ENCODE data around the gene ALG2.
"Not testable (repeated sequence)": the region's sequence is repeated elsewhere in the genome, so short reads cannot be mapped to it uniquely, and the experiment has no call there.

ALG2 gene

GRCh38 chr9:99237849-99238248 is 16.1 kb upstream of the ALG2 start:
- DNase-seq: not testable (repeated sequence)

DNA sequence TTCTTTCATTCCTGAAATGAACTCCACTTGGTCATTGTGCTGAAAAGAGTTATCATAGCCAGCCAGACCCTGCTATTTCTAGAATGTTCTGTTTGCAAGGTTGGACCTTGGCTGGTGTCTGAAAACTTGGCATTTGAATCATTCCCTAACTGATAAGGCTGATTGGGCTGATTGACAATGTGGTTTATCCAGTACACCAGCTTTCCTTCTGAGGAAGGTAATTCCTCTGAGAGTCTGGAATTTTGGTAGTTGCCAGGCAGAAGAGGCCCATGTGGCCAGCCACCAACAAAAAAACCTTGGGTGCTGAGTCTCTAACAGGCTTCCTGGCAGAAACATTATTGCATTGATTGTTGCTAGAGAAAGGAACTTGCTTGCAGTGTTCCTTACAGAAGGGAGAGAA is 15.6 kb upstream of the ALG2 start:
- DNase-seq: no peak

- DNase-seq: no peak
Observed at GRCh38 chr9:99235926-99236634, 14.3 kb upstream of the ALG2 start.

DNA sequence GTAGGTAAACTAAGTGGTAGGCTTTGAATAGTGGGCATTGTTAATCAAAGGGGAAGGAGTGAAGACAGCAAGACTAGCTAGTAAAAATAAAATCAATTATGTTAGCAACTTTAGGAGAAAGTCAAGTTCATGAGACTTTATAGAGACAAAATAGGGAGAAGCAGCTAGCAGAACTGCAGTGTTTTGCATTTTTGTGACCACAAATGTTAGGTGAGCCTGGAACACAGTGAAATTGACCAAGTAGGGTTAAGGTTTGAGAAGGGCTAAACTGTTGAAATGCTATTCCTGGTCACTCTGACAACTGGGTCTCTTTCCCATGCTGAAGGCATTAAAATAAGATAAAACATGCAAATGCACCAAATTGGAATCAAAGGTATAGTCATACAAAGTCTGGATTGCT is 13.3 kb upstream of the ALG2 start:
- DNase-seq: no peak

DNA sequence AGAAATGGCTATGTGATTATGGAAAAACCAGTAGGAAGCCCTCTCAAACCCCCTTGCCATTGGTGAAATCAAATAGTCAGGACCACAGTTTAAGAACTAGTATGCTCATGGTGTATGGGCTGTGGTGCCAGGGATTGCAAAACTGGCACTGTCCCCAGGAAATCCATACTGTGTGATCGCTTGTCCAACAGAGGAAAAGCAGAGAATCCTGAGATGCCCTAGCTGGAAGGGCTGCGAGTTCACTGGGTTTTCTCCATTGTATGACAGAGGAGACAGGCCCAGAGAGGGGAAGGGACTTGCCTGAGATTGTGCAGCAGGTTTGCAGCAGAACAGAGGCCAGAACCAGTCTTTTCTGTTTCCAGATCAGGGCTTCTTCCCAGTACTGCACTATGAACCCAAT is 12.9 kb upstream of the ALG2 start:
- no peak for DNase-seq

DNA sequence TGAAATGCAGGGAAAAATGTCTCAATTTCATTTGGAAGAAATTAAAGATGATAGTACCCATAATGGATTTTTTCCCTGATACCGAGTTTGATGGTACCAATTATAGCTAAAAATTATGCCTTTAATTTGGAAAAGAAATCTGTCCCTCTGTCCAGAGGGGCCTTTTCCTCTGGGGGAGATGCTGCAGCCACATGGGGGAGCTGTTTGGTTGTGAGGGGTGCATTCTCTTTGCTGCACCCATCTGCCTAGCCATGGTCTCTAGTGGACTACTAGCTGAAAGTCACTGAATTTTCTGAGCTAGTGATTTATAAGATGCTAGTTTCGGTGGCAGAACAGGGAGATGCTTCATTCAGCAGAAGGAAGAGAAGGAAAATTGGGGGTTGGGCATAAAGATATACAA is 10.0 kb upstream of the ALG2 start:
- DNase-seq: no peak

- DNase-seq: no peak
Observed at GRCh38 chr9:99230206-99230605, 8.5 kb upstream of the ALG2 start.

GRCh38 chr9:99226054-99226453 is 4.3 kb upstream of the ALG2 start:
- DNase-seq: no peak

DNA sequence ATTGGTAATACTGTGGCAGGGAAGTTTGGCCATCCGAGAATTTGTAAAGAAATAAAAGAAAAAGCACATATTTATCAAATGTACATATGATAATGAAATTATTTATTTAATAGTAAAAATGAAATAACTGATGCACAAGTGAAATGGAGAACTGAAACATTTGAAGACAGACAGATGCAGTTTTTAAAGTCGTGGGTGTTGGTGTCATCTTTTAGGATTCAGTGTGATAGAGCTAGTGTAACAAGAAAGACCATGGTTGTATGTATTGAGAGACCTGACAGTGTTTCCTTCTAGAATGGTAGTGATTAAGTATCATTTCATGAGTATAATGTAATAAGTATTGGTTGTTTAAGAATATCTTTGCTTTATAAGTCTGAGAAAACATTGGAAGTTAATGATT is 2.7 kb upstream of the ALG2 start:
- no peak for DNase-seq

GRCh38 chr9:99222416-99223270 is 901 bp upstream of the ALG2 start:
- DNase-seq: peak; percentile 59

GRCh38 chr9:99221266-99221620 is 499 bp downstream of the ALG2 start:
- DNase-seq: no peak

GRCh38 chr9:99220011-99220410 is 1.7 kb downstream of the ALG2 start:
- no peak for DNase-seq

DNA sequence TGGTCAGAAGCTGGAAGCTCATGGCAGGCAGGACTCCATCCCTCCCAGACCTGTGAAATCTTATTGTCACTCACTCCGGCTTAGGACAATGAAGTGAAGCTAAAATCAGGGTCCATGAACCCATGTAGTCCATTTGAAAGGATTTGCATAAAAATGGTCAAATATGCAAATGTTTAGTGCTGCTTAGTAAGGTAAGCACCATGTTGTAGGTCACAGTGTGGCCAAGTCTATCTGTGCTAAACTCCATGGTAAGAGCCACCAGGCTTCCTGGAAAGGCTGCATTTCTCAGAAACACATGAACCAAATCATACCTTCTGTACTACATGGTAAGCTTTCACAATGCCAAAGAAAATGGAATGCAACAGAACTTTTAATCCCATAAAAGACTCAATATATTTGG is 5.7 kb downstream of the ALG2 start:
- no peak for DNase-seq

DNA sequence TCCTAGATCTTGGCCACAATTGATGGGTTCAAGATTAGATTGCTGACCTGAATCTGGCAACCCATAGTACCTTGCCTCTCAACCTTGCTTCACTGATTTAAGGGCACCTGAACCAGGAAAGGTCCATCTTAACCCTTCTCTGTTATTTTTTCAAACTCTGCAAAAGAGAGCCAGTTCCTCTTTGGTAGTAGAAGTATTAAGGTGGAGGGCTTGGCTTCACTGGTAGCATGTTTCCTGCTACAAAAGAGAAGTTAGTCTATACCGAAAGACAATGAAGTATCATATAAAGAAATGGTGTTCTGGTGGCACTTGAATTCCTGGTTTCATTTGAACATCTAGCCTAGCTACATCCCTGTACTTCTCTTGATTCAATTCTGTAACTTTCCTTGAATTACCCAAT is 8.5 kb downstream of the ALG2 start:
- no peak for DNase-seq

GRCh38 chr9:99211746-99212145 is 10.0 kb downstream of the ALG2 start:
- DNase-seq: no peak

DNA sequence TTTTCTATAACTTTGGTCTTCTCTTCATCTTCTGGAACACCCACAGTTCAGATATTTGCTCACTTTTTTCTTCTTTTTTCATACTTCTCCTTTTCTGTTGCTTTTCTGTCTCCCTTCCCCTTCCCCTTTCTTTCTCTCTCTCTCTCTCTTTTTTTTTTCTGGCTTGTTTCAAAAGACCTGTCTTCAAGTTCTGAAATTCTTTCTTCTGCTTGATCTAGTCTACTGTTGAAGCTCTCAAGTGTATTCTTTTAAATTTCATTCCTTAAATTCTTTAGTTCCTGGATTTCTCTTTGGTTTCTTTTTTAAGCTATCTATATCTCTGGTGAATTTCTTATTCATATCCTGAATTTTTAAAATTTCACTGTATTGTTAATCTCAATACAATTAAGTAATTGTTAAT is 11.2 kb downstream of the ALG2 start:
- DNase-seq: no peak

DNA sequence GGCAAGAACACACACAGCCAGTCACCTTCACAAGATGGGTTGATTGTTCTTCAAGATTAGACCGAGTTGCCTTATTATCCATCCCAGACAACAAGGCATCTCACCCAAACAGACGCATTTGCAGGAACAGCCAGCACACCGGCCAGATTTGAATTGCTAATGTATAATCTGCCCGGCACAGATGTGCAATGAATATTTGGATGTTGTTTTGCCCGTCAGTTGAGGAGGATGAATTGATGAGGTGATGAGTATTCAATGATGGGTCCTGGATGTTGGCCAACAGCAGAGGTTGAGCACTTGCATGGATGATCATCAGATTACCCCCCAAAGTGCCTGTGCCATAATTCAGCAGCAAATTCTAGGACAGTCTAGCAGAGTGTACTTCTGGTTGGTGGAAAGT is 20.1 kb downstream of the ALG2 start:
- DNase-seq: no peak

DNA sequence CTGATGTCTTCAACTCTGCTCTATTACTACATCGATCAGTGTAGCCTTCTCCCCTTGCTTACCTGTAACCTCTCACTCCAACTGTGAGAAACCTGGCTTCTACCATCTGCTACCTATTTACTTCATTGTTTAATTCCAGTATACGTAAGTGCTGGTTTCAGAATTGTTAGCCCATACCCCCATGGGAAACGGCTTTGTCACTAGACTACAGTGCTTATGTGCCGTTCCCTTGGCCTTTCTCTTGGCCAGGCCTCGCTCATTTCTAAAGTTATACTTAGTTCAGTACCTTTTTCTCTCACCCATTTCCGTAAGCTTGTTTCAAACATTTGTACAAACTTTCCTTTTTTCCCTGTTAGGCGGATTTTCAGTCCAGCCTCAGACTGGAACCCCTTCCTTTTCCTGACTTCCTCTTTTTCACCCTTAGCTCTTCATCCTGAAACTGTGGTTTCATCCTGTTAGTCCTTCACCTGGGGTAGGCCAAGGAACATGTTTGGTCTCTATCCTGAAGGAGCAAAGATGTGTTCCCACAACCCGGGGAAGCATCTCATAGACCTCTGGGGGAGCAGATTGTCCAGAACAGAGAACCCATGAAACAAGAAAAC is 21.7 kb downstream of the ALG2 start:
- DNase-seq: no peak

GRCh38 chr9:99197987-99198386 is 23.8 kb downstream of the ALG2 start:
- DNase-seq: peak; percentile 11

- DNase-seq: no peak
Observed at GRCh38 chr9:99197124-99197630, 24.6 kb downstream of the ALG2 start.

DNA sequence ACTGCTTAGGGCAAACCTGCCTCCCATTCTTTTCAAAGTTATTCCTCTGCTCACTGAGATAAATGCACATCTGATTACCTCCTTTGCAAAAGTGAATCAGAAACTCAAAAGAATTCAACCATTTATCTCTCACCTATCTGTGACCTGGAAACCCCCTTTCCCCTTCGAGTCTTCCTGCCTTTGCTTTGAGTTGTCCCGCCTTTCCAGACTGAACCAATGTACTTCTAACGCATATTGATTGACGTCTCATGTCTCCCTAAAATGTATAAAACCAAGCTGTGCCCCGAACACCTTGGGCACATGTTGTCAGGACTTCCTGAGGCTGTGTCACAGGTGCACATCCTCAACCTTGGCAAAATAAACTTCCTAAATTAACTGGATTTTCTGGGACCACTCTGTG is 25.3 kb downstream of the ALG2 start:
- DNase-seq: not testable (repeated sequence)

DNA sequence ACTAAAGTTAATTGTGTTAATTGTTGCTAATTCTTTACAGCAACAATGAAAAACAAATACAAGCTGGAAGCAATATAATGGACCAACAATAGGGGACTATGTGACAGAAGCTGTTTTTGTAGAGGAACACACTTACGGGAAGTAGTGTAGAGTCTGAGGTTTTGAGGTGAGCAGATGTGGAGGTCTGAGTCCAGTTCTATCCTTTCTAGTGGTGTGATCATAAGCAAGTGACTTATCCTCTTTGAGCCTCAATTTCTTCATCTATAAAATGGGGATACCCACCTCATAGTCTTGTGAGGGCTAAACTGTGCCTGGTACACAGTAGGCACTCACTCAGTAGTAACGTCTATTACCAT is 28.3 kb downstream of the ALG2 start:
- no peak for DNase-seq

- DNase-seq: no peak
Observed at GRCh38 chr9:99192786-99193465, 28.8 kb downstream of the ALG2 start.

Data from NCI-H146 (cell line).